GM10266 (cell line): ENCODE data around the gene TMEM218.

ENCODE experiments used
- DNase-seq: peaks from one replicate; pipeline ENCODE4 v3.0.0; 2012; ENCODE audit errors: extremely low spot score
- TF ChIP-seq, protein P1 (sequence below): IDR thresholded peaks from 2 replicates; pipeline ENCODE4 v1.5.1; 2012; ENCODE audit warnings: mild to moderate bottlenecking, low read depth; ENCODE audit not compliant: control insufficient read depth, insufficient read depth; ENCODE audit errors: missing control alignments

Gene TMEM218

DNA sequence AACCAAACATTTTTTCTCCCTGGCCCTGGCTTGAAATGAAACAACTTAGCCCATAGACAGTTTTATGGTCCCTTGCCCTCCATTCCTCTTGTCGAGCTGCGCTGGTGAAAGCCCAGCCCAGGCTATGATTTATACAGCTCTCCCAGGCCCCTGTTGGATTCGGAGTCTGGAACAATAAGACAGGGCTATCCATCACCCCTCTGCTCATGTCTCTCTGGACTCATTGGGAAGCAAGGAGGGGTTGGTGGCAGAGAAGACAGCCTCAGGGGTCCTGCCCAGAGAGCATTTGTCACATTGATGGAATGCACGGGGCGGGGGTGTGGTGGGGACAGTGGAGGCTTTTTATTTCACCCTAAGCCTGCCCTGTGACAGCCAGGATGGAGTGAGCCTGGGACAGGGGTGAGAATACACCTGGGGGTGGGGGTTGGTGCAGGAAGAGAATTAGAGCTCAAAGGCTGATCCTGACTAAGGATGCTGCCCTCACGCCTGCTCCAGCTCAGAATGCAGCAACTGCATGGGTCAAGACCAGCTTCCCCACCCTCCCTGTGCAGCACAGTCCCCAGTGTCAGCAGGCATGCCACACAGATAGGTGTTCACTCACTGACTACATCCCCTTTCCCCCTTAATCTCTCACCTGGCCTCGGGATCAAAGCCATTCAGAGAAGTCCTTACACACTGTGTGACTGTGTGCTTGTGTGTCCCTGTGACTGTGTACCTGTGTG is 43.1 kb upstream of the TMEM218 start:
- TF ChIP-seq, protein P1, sequence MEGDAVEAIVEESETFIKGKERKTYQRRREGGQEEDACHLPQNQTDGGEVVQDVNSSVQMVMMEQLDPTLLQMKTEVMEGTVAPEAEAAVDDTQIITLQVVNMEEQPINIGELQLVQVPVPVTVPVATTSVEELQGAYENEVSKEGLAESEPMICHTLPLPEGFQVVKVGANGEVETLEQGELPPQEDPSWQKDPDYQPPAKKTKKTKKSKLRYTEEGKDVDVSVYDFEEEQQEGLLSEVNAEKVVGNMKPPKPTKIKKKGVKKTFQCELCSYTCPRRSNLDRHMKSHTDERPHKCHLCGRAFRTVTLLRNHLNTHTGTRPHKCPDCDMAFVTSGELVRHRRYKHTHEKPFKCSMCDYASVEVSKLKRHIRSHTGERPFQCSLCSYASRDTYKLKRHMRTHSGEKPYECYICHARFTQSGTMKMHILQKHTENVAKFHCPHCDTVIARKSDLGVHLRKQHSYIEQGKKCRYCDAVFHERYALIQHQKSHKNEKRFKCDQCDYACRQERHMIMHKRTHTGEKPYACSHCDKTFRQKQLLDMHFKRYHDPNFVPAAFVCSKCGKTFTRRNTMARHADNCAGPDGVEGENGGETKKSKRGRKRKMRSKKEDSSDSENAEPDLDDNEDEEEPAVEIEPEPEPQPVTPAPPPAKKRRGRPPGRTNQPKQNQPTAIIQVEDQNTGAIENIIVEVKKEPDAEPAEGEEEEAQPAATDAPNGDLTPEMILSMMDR: no peak
- DNase-seq: no peak

DNA sequence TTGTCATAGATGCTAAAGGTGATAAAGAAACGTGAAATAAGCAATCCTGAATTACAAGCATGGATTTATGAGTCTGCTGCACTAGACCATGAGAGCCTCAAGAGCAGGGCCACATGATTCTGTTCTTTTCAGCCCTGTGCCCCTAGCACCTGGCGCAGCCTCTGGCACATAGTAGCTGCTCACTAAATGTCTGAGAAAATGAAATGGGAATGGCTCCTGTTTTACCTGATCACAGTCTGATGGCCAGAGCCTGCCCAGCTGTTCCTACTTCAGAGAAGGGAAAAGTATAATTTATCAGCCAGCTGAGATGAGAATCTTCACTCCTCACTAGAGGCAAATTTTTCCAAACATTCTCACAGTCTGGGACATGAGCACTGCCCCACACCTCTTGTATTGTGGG is 42.4 kb upstream of the TMEM218 start:
- DNase-seq: no peak
- TF ChIP-seq, protein P1: no peak

DNA sequence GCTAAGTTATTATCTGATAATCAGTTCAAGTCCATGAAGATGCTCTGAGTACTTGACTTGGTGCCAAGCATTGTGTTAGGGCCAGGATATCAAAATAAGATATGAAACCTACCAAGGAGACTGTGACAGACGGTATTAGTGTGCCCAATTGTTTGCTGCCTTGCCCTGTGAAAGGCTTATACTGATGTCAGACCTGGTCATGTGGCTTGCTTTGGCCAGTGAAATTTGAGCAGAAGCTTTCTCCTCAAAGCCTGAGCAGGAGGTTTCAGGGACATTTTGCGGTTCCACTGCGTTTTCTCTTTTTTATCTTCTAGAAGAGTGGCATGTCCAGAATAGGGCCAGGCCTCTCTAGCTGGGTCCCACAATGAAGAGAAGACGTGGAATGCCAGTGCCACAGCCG is 37.3 kb upstream of the TMEM218 start:
- TF ChIP-seq, protein P1: no peak
- no peak for DNase-seq

DNA sequence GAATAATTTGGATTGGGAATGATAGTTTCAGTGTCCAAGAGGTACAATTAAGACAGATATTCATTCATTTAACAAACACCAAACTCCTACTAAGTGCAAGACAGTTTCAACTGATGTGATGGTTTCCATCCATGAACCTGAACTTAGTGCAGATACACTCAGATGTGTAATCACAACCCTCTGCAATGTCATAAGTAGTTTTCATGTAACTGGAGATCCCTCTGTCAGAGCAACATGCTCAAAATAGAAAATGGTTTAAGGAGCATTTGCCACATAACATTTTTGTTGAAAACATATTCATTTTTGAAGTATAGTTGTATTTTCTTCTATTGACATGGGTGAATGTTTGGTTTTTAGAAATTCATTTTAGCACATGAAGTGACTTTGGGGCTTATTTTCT is 36.6 kb upstream of the TMEM218 start:
- TF ChIP-seq, protein P1: no peak
- DNase-seq: no peak

DNA sequence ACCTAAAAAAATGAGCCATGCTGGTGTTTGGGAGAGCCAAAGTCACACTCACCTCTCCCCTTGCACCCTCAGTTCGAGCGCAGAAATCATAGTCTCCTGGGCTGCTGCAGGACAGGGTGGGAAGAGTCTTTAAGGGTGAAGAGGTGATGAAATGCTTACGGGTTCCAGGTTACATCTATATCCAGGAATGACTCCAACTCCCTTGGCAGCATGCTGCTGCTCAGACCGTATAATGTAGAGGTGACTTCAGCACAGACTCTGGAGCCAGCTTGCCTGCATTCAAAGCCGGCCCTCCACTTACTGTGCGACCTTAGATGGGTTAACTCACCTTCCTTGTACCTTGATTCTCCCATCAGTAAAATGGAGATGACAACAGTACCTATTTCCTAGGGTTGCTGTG is 35.9 kb upstream of the TMEM218 start:
- no peak for DNase-seq
- TF ChIP-seq, protein P1: no peak

DNA sequence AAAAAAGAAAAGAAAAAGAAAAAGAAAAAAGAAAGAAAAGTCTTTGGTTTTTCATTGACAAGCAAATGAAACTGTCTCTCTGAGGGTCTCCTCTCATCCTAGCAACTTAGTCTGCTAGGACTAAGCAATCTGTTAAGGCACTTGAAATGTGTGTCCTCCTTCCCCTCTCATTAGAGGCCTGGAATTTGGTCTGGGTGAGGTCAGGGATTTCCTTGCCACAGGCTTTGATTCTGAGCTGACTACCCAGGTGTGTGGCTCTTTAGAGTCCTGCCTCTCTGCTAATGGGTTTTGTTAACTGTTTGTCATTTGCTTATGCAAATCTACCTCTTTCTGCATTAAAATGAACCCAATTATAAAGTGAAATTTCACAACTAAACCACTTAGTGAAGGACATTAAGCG is 34.8 kb upstream of the TMEM218 start:
- DNase-seq: no peak
- TF ChIP-seq, protein P1: no peak

DNA sequence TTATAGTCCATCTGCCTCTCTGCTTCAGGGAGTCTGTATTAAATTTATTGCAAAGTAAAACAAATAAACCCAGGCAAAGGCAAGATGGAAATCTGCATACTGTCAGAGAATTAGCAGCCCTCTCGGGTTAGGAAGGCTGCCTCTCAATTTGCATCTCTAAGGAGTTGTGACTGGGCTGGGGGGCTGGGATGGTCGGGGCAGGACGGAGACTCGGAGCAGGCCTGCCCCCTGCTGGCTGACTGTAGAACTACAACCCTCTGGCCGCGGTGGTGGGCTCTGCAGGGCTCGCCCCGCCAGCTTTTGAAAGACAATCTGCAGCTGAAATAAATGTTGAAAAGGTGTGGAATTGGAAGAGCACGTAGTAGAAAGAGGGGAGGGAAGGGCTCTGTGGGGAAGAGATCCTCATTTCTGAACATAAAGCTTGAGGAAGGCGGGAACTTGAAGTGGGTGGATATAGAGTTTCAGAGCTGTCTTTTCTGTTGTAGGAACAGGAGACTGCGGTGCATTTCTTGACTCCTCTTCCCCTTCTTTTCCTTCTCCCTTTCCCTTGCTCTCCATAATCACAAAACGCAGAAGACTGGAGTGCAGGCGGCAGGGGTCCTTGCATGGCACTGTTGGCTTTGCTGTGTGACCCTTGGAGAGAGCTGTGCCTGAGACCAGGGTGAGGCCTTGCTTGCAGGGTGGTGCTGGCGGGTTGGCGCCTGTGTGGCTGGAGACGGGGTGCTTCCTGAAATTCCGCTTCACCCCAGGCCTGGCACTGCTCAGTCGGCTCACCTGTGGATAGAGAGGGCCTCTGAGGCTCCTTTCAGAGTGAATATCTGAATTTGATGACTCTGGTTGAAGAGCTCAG is 30.5 kb upstream of the TMEM218 start:
- TF ChIP-seq, protein P1: peak; percentile 94
- DNase-seq: peak; percentile 66
